Thoracic aorta (tissue), 2 donors: Measurements from ENCODE around the gene THAP7. TPM values are rescaled to one million over a fixed set of nuclear protein-coding genes. Genes with fewer than 3 reads are reported as not detected.

ENCODE experiments used
- ATAC-seq: fragments of 150-250 bp; one replicate; pipeline ENCODE4 v1.8.0; 2017; ENCODE audit warnings: low read depth; ENCODE audit not compliant: insufficient number of reproducible peaks, low FRiP score
- DNase-seq: peaks from one replicate; pipeline ENCODE4 v3.0.0-alpha.2; 2020; ENCODE audit warnings: low spot score
- H3K27ac ChIP-seq, 2 donors: fragments of 200-600 bp; sonication (generic); 1 replicate in 1 of 2; 2 replicates in 1 of 2; pipeline ENCODE4 v1.5.1; 2016; ENCODE audit warnings: mild to moderate bottlenecking in 2 of 2, moderate library complexity in 2 of 2
- H3K27me3 ChIP-seq: fragments of 200-600 bp; sonication (generic); replicated peaks from 2 replicates; pipeline ENCODE4 v1.6.0; 2016; ENCODE audit warnings: mild to moderate bottlenecking; ENCODE audit not compliant: insufficient read depth
- H3K36me3 ChIP-seq: fragments of 200-600 bp; sonication (generic); one replicate; pipeline ENCODE4 v1.5.1; 2016
- H3K4me1 ChIP-seq, 2 donors: fragments of 200-600 bp; sonication (generic); 1 replicate in 1 of 2; 2 replicates in 1 of 2; pipeline versions ENCODE4 v1.5.1 to v1.6.0; 2016; ENCODE audit warnings: low read depth in 2 of 2, mild to moderate bottlenecking in 1 of 2; ENCODE audit not compliant: control insufficient read depth in 1 of 2
- H3K4me3 ChIP-seq: fragments of 200-600 bp; sonication (generic); 2 replicates; pipeline ENCODE4 v1.5.1; 2016; ENCODE audit warnings: mild to moderate bottlenecking
- H3K9me3 ChIP-seq: fragments of 200-600 bp; sonication (generic); 2 replicates; pipeline ENCODE4 v1.5.1; 2016
- CTCF ChIP-seq: fragments of 200-600 bp; sonication (generic); IDR thresholded peaks from one replicate; pipeline ENCODE4 v1.5.1; 2019; ENCODE audit warnings: antibody characterized with exemption
- total RNA-seq, 2 donors: library from RNA; depleted of rRNA; stranded (reverse); fragments of >200 nt; gene quantifications; one replicate each; pipeline versions ENCODE4 v1.1.0 to v1.2.3, GENCODE V29; 2016

The THAP7 gene
- total RNA-seq, 2 donors from 2014 or later, result 38.3 to 60.0 TPM

GRCh38 chr22:20955548-20955947 lies 46.4 kb downstream of the THAP7 start:
- no peak overlapping the region for H3K4me3 ChIP-seq
- DNase-seq, result no peak
- H3K27ac ChIP-seq, result no peak overlapping the region
- no peaks in the 10 kb centered on the region for H3K27me3 ChIP-seq
- H3K4me1 ChIP-seq, result peaks cover 7 to 18% of the 10 kb centered on the region in 2 donors
- TF ChIP-seq CTCF, result no peak
- peaks cover 10% of the 10 kb centered on the region for H3K36me3 ChIP-seq
- no peak for ATAC-seq
- no peaks in the 10 kb centered on the region for H3K9me3 ChIP-seq

GRCh38 chr22:20953668-20954500 lies 48.0 kb downstream of the THAP7 start:
- ATAC-seq, result no peak
- Histone ChIP-seq H3K36me3 (peaks cover 17% of the 10 kb centered on the region), H3K9me3 (no peaks in the 10 kb centered on the region), H3K4me3 (no peak overlapping the region), H3K27ac (no peak overlapping the region), H3K4me1 (peaks cover 7 to 18% of the 10 kb centered on the region in 2 donors), H3K27me3 (no peaks in the 10 kb centered on the region)
- no peak for TF ChIP-seq CTCF
- no peak for DNase-seq

GRCh38 chr22:20953342-20953608 lies 48.6 kb downstream of the THAP7 start:
- H3K27ac ChIP-seq, result no peak overlapping the region
- TF ChIP-seq CTCF, result no peak

GRCh38 chr22:20952544-20953341 lies 49.2 kb downstream of the THAP7 start:
- H3K27ac ChIP-seq, result no peak overlapping the region
- TF ChIP-seq CTCF, result no peak
- ATAC-seq (no peak), DNase-seq (no peak)
- peaks cover 17% of the 10 kb centered on the region for H3K36me3 ChIP-seq
- no peaks in the 10 kb centered on the region for H3K27me3 ChIP-seq
- no peak overlapping the region for H3K4me3 ChIP-seq
- peaks cover under 1 to 10% of the 10 kb centered on the region in 2 donors for H3K4me1 ChIP-seq
- H3K9me3 ChIP-seq, result no peaks in the 10 kb centered on the region

More at GRCh38 chr22:20953342-20953608, 48.6 kb downstream of the THAP7 start:
- DNase-seq (no peak), ATAC-seq (no peak)
- peaks cover 17% of the 10 kb centered on the region for H3K36me3 ChIP-seq
- H3K27me3 ChIP-seq, result no peaks in the 10 kb centered on the region
- H3K4me3 ChIP-seq, result no peak overlapping the region
- H3K9me3 ChIP-seq, result no peaks in the 10 kb centered on the region
- peaks cover 6 to 15% of the 10 kb centered on the region in 2 donors for H3K4me1 ChIP-seq

GRCh38 chr22:20951932-20952380 lies 50.0 kb downstream of the THAP7 start:
- Histone ChIP-seq H3K9me3 (no peaks in the 10 kb centered on the region), H3K27ac (no peak overlapping the region), H3K27me3 (no peaks in the 10 kb centered on the region), H3K4me3 (no peak overlapping the region), H3K4me1 (peaks cover 0 to 8% of the 10 kb centered on the region in 2 donors), H3K36me3 (peaks cover 17% of the 10 kb centered on the region)
- no peak for ATAC-seq
- DNase-seq, result no peak
- TF ChIP-seq CTCF, result no peak
